CD4-positive, alpha-beta T cell treated with Interleukin-15 for 4 hours (primary cell): ENCODE results near the gene GMNN.
A peak's percentile ranks its signal among the peaks of the same experiment; 100 is the strongest.
"Not testable (repeated sequence)": the region's sequence is repeated elsewhere in the genome, so short reads cannot be mapped to it uniquely, and the experiment has no call there.

ENCODE experiments used
- DNase-seq: peaks from one replicate; pipeline ENCODE4 v3.0.0-alpha.2; 2020; ENCODE audit warnings: low spot score

Gene GMNN

GRCh38 chr6:24774696-24775519, at the start of gene GMNN:
Gene GMNN, plus strand, starts transcription at chr6:24774937. Its CDS starts 2,310 bp downstream, at chr6:24777247.
- DNase-seq: peak; percentile 96

- DNase-seq: not testable (repeated sequence)
Observed at GRCh38 chr6:24730653-24731052, 44.1 kb upstream of the GMNN start.

GRCh38 chr6:24731456-24732134, 43.1 kb upstream of the GMNN start:
- DNase-seq: not testable (repeated sequence)

- no peak for DNase-seq
Observed at GRCh38 chr6:24734166-24734565, 40.6 kb upstream of the GMNN start.

- not testable (repeated sequence) for DNase-seq
Observed at GRCh38 chr6:24734710-24735109, 40.0 kb upstream of the GMNN start.

- no peak for DNase-seq
Observed at GRCh38 chr6:24738741-24739140, 36.0 kb upstream of the GMNN start.

- no peak for DNase-seq
Observed at GRCh38 chr6:24740861-24741260, 33.9 kb upstream of the GMNN start.

GRCh38 chr6:24742216-24742738, 32.5 kb upstream of the GMNN start:
- DNase-seq: no peak

GRCh38 chr6:24743265-24743943, 31.3 kb upstream of the GMNN start:
- no peak for DNase-seq

GRCh38 chr6:24743944-24744335, 30.8 kb upstream of the GMNN start:
- no peak for DNase-seq

GRCh38 chr6:24744911-24745310, 29.8 kb upstream of the GMNN start:
- DNase-seq: no peak

GRCh38 chr6:24749297-24749696, 25.4 kb upstream of the GMNN start:
- DNase-seq: no peak

- DNase-seq: not testable (repeated sequence)
Observed at GRCh38 chr6:24750878-24751277, 23.9 kb upstream of the GMNN start.

GRCh38 chr6:24752503-24752902, 22.2 kb upstream of the GMNN start:
- DNase-seq: no peak

GRCh38 chr6:24752917-24753492, 21.7 kb upstream of the GMNN start:
- DNase-seq: no peak

- no peak for DNase-seq
Observed at GRCh38 chr6:24753545-24753944, 21.2 kb upstream of the GMNN start.

- DNase-seq: not testable (repeated sequence)
Observed at GRCh38 chr6:24754378-24754777, 20.4 kb upstream of the GMNN start.

- DNase-seq: no peak
Observed at GRCh38 chr6:24755279-24755678, 19.5 kb upstream of the GMNN start.

- no peak for DNase-seq
Observed at GRCh38 chr6:24757611-24758010, 17.1 kb upstream of the GMNN start.

GRCh38 chr6:24759718-24760117, 15.0 kb upstream of the GMNN start:
- DNase-seq: no peak

GRCh38 chr6:24760210-24760609, 14.5 kb upstream of the GMNN start:
- DNase-seq: no peak

GRCh38 chr6:24761193-24761835, 13.4 kb upstream of the GMNN start:
- no peak for DNase-seq
